IMR-90 (cell line): Measurements from ENCODE around the gene MIB1. TPM values are rescaled to one million over a fixed set of nuclear protein-coding genes. Genes with fewer than 3 reads are reported as not detected.

Experiments
- ATAC-seq: fragments of 200-7000 bp; cut with Tn5 transposase; 2 replicates; pipeline ENCODE4 v1.9.1; 2020; ENCODE audit warnings: low read depth, mild to moderate bottlenecking, moderate library complexity
- BruUV-seq: library from RNA; stranded (reverse); fragments of 400-500 nt; replicated peaks from 2 replicates; lab custom pipeline; 2021; lab: Mats Ljungman, UMichigan
- CTCF ChIA-PET: fragments of 300-600 bp; formaldehyde crosslinking; extraction: SDS; loops from one replicate; lab custom pipeline; 2021; ENCODE audit warnings: antibody characterized with exemption; lab: Yijun Ruan, JAX
- POLR2A ChIA-PET: fragments of 300-600 bp; sonication (Branson Sonifier 250); formaldehyde crosslinking; loops from one replicate; lab custom pipeline; 2022; ENCODE audit warnings: antibody characterized with exemption; ENCODE audit not compliant: unreplicated experiment; lab: Charles Lee
- DNase-seq: peaks from one replicate; pipeline ENCODE4 v3.0.0; 2013
- H2AFZ ChIP-seq: replicated peaks from 2 replicates; pipeline ENCODE3; 2013; ENCODE audit warnings: low read length, mild to moderate bottlenecking; ENCODE audit not compliant: poor library complexity
- H2AK5ac ChIP-seq: 2 replicates; pipeline ENCODE4 v1.6.1; 2013; ENCODE audit warnings: low read depth, low read length, inconsistent platforms
- H2AK9ac ChIP-seq: replicated peaks from 2 replicates; pipeline ENCODE3; 2013; ENCODE audit warnings: mild to moderate bottlenecking, low read depth, low read length, moderate library complexity; ENCODE audit not compliant: poor library complexity
- H2BK120ac ChIP-seq: 2 replicates; pipeline ENCODE4 v1.6.1; 2013; ENCODE audit warnings: low read depth, low read length, inconsistent platforms
- H2BK15ac ChIP-seq: 3 replicates; pipeline ENCODE4 v1.6.1; 2013; ENCODE audit warnings: low read depth, low read length, inconsistent platforms
- H2BK20ac ChIP-seq: 2 replicates; pipeline ENCODE4 v1.6.1; 2013; ENCODE audit warnings: low read depth, mild to moderate bottlenecking, inconsistent platforms, low read length, moderate library complexity
- H2BK5ac ChIP-seq: 2 replicates; pipeline ENCODE4 v1.6.1; 2013; ENCODE audit warnings: mild to moderate bottlenecking, low read depth, low read length, inconsistent platforms; ENCODE audit not compliant: poor library complexity, severe bottlenecking
- H3K14ac ChIP-seq: replicated peaks from 2 replicates; pipeline ENCODE4 v1.6.1; 2013; ENCODE audit warnings: low read depth, low read length, inconsistent platforms
- H3K18ac ChIP-seq: 2 replicates; pipeline ENCODE4 v1.6.1; 2013; ENCODE audit warnings: low read depth, low read length, control low read depth
- H3K23ac ChIP-seq: 2 replicates; pipeline ENCODE4 v1.6.1; 2013; ENCODE audit warnings: low read depth, low read length, inconsistent platforms
- H3K27ac ChIP-seq: 2 replicates; pipeline ENCODE4 v1.5.1; 2013; ENCODE audit warnings: mild to moderate bottlenecking, control low read depth, low read length; ENCODE audit not compliant: insufficient read depth
- H3K27me3 ChIP-seq: 2 replicates; pipeline ENCODE4 v1.6.1; 2013; ENCODE audit warnings: low read length; ENCODE audit not compliant: control insufficient read depth, insufficient read depth
- H3K36me3 ChIP-seq: 2 replicates; pipeline ENCODE4 v1.6.1; 2013; ENCODE audit warnings: low read length, mixed read lengths; ENCODE audit not compliant: control insufficient read depth, insufficient read depth
- H3K4ac ChIP-seq: 2 replicates; pipeline ENCODE4 v1.6.1; 2013; ENCODE audit warnings: low read depth, low read length, inconsistent platforms
- H3K4me1 ChIP-seq: 2 replicates; pipeline ENCODE4 v1.6.1; 2013; ENCODE audit warnings: low read length, mixed read lengths; ENCODE audit not compliant: control insufficient read depth, insufficient read depth
- H3K4me2 ChIP-seq: 2 replicates; pipeline ENCODE4 v1.6.1; 2013; ENCODE audit warnings: low read depth, mild to moderate bottlenecking, control low read depth, low read length, moderate library complexity
- H3K4me3 ChIP-seq: 2 replicates; pipeline ENCODE4 v1.5.1; 2013; ENCODE audit warnings: low read depth, mild to moderate bottlenecking, control low read depth, low read length, moderate library complexity; ENCODE audit not compliant: insufficient read depth
- H3K56ac ChIP-seq: 2 replicates; pipeline ENCODE4 v1.6.1; 2013; ENCODE audit warnings: low read length, inconsistent platforms; ENCODE audit not compliant: insufficient read depth; ENCODE audit errors: extremely low read depth
- H3K79me1 ChIP-seq, 2 experiments: 2 replicates each; pipeline ENCODE4 v1.6.1; 2013; ENCODE audit warnings: low read length in 2 of 2, inconsistent platforms in 1 of 2, low read depth in 1 of 2
- H3K9ac ChIP-seq: 2 replicates; pipeline ENCODE4 v1.6.1; 2013; ENCODE audit warnings: low read depth, low read length, control low read depth
- H3K9me1 ChIP-seq: 2 replicates; pipeline ENCODE4 v1.6.1; 2013; ENCODE audit warnings: low read length, inconsistent platforms; ENCODE audit not compliant: insufficient read depth
- H3K9me3 ChIP-seq: 2 replicates; pipeline ENCODE4 v1.6.1; 2013; ENCODE audit warnings: low read length; ENCODE audit not compliant: control insufficient read depth, insufficient read depth
- H4K20me1 ChIP-seq: 2 replicates; pipeline ENCODE4 v1.6.1; 2013; ENCODE audit warnings: low read length, inconsistent platforms; ENCODE audit not compliant: insufficient read depth
- H4K5ac ChIP-seq: 2 replicates; pipeline ENCODE4 v1.6.1; 2013; ENCODE audit warnings: mild to moderate bottlenecking, low read depth, low read length, control low read depth
- H4K8ac ChIP-seq, 2 experiments: 2 replicates each; pipeline ENCODE4 v1.6.1; 2013; ENCODE audit warnings: low read depth in 2 of 2, low read length in 2 of 2, control low read depth in 1 of 2, inconsistent platforms in 1 of 2
- H4K91ac ChIP-seq: 2 replicates; pipeline ENCODE4 v1.6.1; 2013; ENCODE audit warnings: low read depth, low read length, inconsistent platforms; ENCODE audit not compliant: insufficient read depth
- FOS ChIP-seq: fragments of 150-350 bp; IDR thresholded peaks from 2 replicates; pipeline ENCODE4 v1.6.1; 2016; ENCODE audit warnings: low read depth, low read length
- MAFK ChIP-seq: IDR thresholded peaks from 2 replicates; pipeline ENCODE4 v1.6.1; 2012; ENCODE audit warnings: low read depth, low read length, improper control_type of control experiment
- MAZ ChIP-seq: IDR thresholded peaks from 2 replicates; pipeline ENCODE4 v1.6.1; 2012; ENCODE audit warnings: low read depth, mild to moderate bottlenecking, low read length, improper control_type of control experiment, moderate library complexity, borderline replicate concordance
- RCOR1 ChIP-seq: IDR thresholded peaks from 2 replicates; pipeline ENCODE4 v1.6.1; 2012; ENCODE audit warnings: mild to moderate bottlenecking, low read length, improper control_type of control experiment; ENCODE audit not compliant: insufficient replicate concordance
- RFX5 ChIP-seq: IDR thresholded peaks from 2 replicates; pipeline ENCODE4 v1.8.0; 2012; ENCODE audit warnings: low read depth, mild to moderate bottlenecking, low read length, moderate library complexity
- WGBS, 2 experiments: methylation state at CpG; one replicate each; pipeline versions ENCODE4 v1.1.5 to v1.1.7; 2013; ENCODE audit warnings: missing lambda C conversion rate in 2 of 2; ENCODE audit not compliant: insufficient read length in 1 of 2; ENCODE audit errors: extremely low coverage in 2 of 2; 5-methylcytosine and 5-hydroxymethylcytosine counted together
- dilution Hi-C: fragments of 300-500 bp; cut with HindIII; formaldehyde crosslinking; loops from one replicate; pipeline ENCODE4 v1.14.3; 2018; ENCODE audit warnings: low sequenced_read_pairs; ENCODE audit not compliant: unreplicated experiment
- in situ Hi-C: fragments of 300-500 bp; cut with MboI; formaldehyde crosslinking; loops from 3 replicates; pipeline ENCODE4 v1.14.3; 2019; ENCODE audit warnings: low sequenced_read_pairs, inconsistent platforms, mixed read lengths
- intact Hi-C: fragments of 100-400 bp; cut with micrococcal nuclease; formaldehyde crosslinking; loops from 2 replicates; pipeline ENCODE4 v1.10.0; 2022
- polyA plus RNA-seq, 3 experiments: library from polyadenylated mRNA; depleted of rRNA; stranded (reverse); fragments of >200 nt; gene quantifications; 2 replicates each; pipeline ENCODE4 v1.2.3, GENCODE V29; 2012; ENCODE audit warnings: low replicate concordance in 1 of 3
- total RNA-seq: library from RNA; depleted of rRNA; stranded (reverse); fragments of >200 nt; gene quantifications from 2 replicates; pipeline ENCODE4 v1.2.3, GENCODE V29; 2012

Gene MIB1
- total and polyA plus RNA-seq, 2 of the 4 experiments (the other 2 are of a cell fraction): 5.9 to 80.1 TPM

GRCh38 chr18:21805771-21806366, 65.3 kb downstream of the MIB1 start:
- Histone ChIP-seq H3K4me3 (no peak overlapping the region), H3K56ac (no peak overlapping the region), H3K9me1 (peaks cover 3% of the 10 kb centered on the region; the same call in 1 of the 2 replicates), H2AK5ac (no peak overlapping the region), H2AK9ac (no peak overlapping the region), H2AFZ (no peak overlapping the region), H2BK20ac (no peak overlapping the region), H3K27ac (no peak overlapping the region), H3K9me3 (no peaks in the 10 kb centered on the region), H3K23ac (no peak overlapping the region), H3K4me1 (no peaks in the 10 kb centered on the region; the same call in 1 of the 2 replicates), H3K79me1 (peaks cover 0 to 11% of the 10 kb centered on the region in 2 experiments; a peak in 3 of 4 replicates), H2BK5ac (no peak overlapping the region), H3K27me3 (no peaks in the 10 kb centered on the region), H3K18ac (no peak overlapping the region), H3K4me2 (no peak overlapping the region), H4K8ac (no peak overlapping the region), H4K5ac (no peak overlapping the region), H4K20me1 (no peaks in the 10 kb centered on the region), H2BK15ac (no peak overlapping the region), H3K14ac (no peak overlapping the region), H3K4ac (no peak overlapping the region), H2BK120ac (no peak overlapping the region), H3K9ac (no peak overlapping the region), H4K91ac (no peak overlapping the region), H3K36me3 (peaks cover 9% of the 10 kb centered on the region)
- no TSS peak for BruUV-seq
- ChIA-PET CTCF (no interaction called here), POLR2A (no interaction called here)
- in situ Hi-C loops: no loop called here
- no peak for DNase-seq
- dilution Hi-C loops: no loop called here
- 95% methylated on average over 3 of the region's 9 CpGs; no CpG with 5 or more reads in 1 of the 2 experiments for WGBS, 2 experiments
- ATAC-seq: no peak
- intact Hi-C loops: no loop called here
- TF ChIP-seq RFX5: no peak
- TF ChIP-seq MAFK: no peak
- TF ChIP-seq FOS: no peak
- TF ChIP-seq RCOR1: no peak
- TF ChIP-seq MAZ: no peak
